22Rv1 (cell line): ENCODE results near the gene TRUB2.

Experiments
- ZFX ChIP-seq: fragments of 450-650 bp; IDR thresholded peaks from 2 replicates; pipeline ENCODE4 v1.6.1; 2017; ENCODE audit warnings: antibody characterized with exemption, borderline replicate concordance
- TF ChIP-seq, protein P1 (sequence below): fragments of 450-650 bp; IDR thresholded peaks from 2 replicates; pipeline ENCODE4 v1.5.1; 2017; ENCODE audit warnings: mild to moderate bottlenecking

DNA sequence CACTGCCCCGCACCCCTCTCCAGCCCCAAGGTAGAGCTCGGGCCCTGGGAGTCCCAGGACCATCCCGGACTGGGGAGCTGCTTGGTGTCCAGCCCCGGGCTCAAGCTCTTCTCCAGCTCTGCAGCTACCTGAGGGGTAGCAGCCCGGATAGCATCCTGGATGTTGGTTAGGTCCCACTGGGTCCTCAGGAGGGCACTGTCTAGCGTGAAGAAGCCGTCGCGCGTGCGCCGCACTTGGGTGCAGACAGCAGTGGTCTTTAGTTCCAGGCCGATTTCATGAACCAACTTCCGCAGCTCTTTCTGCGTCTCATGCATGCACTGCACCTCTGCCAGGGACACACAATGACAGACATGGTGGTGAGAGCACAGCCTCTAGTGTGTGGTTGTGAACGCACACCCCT, 12.7 kb downstream of the TRUB2 start:
- TF ChIP-seq, protein P1, sequence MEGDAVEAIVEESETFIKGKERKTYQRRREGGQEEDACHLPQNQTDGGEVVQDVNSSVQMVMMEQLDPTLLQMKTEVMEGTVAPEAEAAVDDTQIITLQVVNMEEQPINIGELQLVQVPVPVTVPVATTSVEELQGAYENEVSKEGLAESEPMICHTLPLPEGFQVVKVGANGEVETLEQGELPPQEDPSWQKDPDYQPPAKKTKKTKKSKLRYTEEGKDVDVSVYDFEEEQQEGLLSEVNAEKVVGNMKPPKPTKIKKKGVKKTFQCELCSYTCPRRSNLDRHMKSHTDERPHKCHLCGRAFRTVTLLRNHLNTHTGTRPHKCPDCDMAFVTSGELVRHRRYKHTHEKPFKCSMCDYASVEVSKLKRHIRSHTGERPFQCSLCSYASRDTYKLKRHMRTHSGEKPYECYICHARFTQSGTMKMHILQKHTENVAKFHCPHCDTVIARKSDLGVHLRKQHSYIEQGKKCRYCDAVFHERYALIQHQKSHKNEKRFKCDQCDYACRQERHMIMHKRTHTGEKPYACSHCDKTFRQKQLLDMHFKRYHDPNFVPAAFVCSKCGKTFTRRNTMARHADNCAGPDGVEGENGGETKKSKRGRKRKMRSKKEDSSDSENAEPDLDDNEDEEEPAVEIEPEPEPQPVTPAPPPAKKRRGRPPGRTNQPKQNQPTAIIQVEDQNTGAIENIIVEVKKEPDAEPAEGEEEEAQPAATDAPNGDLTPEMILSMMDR = no peak
- no peak for TF ChIP-seq ZFX
